Muscle layer of colon (tissue), 2 donors: Measurements from ENCODE around the gene TMEM63B.
"Not testable (repeated sequence)": the region's sequence is repeated elsewhere in the genome, so short reads cannot be mapped to it uniquely, and the experiment has no call there.

Experiments
- H3K27ac ChIP-seq: one replicate; pipeline ENCODE4 v1.7.0; 2013; ENCODE audit warnings: low read depth, mild to moderate bottlenecking, low read length, moderate library complexity
- H3K27me3 ChIP-seq, 2 donors: one replicate each; pipeline ENCODE4 v1.7.0; 2013; ENCODE audit warnings: low read length in 2 of 2, mild to moderate bottlenecking in 2 of 2; ENCODE audit not compliant: insufficient read depth in 2 of 2, control insufficient read depth in 1 of 2
- H3K36me3 ChIP-seq: one replicate; pipeline ENCODE4 v1.7.0; 2013; ENCODE audit warnings: mild to moderate bottlenecking, low read length; ENCODE audit not compliant: insufficient read depth
- H3K4me1 ChIP-seq: one replicate; pipeline ENCODE4 v1.7.0; 2013; ENCODE audit warnings: mild to moderate bottlenecking, low read length; ENCODE audit not compliant: insufficient read depth
- H3K4me3 ChIP-seq, 2 donors: one replicate each; pipeline ENCODE4 v1.7.0; 2013; ENCODE audit warnings: low read length in 2 of 2, low read depth in 1 of 2, mild to moderate bottlenecking in 1 of 2, moderate library complexity in 1 of 2
- H3K9ac ChIP-seq: one replicate; pipeline ENCODE4 v1.7.0; 2013; ENCODE audit warnings: low read length
- H3K9me3 ChIP-seq: one replicate; pipeline ENCODE4 v1.7.0; 2013; ENCODE audit warnings: mild to moderate bottlenecking, low read length
- donor health status: abdominal sarcoma.
- donor health status: Adenocarcinoma of cecum.

TMEM63B gene

GRCh38 chr6:44179072-44179536 is 51.8 kb downstream of the TMEM63B start:
- Histone ChIP-seq H3K9ac (no peak overlapping the region), H3K9me3 (no peaks in the 10 kb centered on the region), H3K4me3 (no peak overlapping the region), H3K4me1 (no peaks in the 10 kb centered on the region), H3K27ac (no peak overlapping the region), H3K27me3 (no peaks in the 10 kb centered on the region), H3K36me3 (no peaks in the 10 kb centered on the region)

- Histone ChIP-seq H3K36me3 (no peaks in the 10 kb centered on the region), H3K4me1 (no peaks in the 10 kb centered on the region), H3K27ac (no peak overlapping the region), H3K27me3 (no peaks in the 10 kb centered on the region), H3K4me3 (no peak overlapping the region), H3K9me3 (no peaks in the 10 kb centered on the region), H3K9ac (no peak overlapping the region)
These were observed 52.3 kb downstream of the TMEM63B start for GRCh38 chr6:44179648-44180047.

- Histone ChIP-seq H3K9me3 (no peaks in the 10 kb centered on the region), H3K27ac (no peak overlapping the region), H3K9ac (no peak overlapping the region), H3K36me3 (no peaks in the 10 kb centered on the region), H3K27me3 (no peaks in the 10 kb centered on the region), H3K4me3 (no peak overlapping the region), H3K4me1 (no peaks in the 10 kb centered on the region)
These were observed 53.1 kb downstream of the TMEM63B start for GRCh38 chr6:44180406-44180805.

- H3K9ac ChIP-seq, result no peak overlapping the region
- no peaks in the 10 kb centered on the region for H3K27me3 ChIP-seq
- H3K27ac ChIP-seq, result no peak overlapping the region
- no peaks in the 10 kb centered on the region for H3K4me1 ChIP-seq
- no peaks in the 10 kb centered on the region for H3K9me3 ChIP-seq
- H3K36me3 ChIP-seq, result no peaks in the 10 kb centered on the region
- H3K4me3 ChIP-seq, result no peak overlapping the region
These were observed 53.5 kb downstream of the TMEM63B start for GRCh38 chr6:44180886-44181285.

GRCh38 chr6:44181784-44182183 is 54.4 kb downstream of the TMEM63B start:
- H3K36me3 ChIP-seq, result not testable (repeated sequence)

GRCh38 chr6:44182911-44183390 is 55.6 kb downstream of the TMEM63B start:
- Histone ChIP-seq H3K4me3 (no peak overlapping the region), H3K4me1 (no peaks in the 10 kb centered on the region), H3K27me3 (no peaks in the 10 kb centered on the region), H3K36me3 (no peaks in the 10 kb centered on the region), H3K9me3 (no peaks in the 10 kb centered on the region), H3K27ac (no peak overlapping the region), H3K9ac (no peak overlapping the region)

More at GRCh38 chr6:44181784-44182183, 54.4 kb downstream of the TMEM63B start:
- not testable (repeated sequence) for H3K27me3 ChIP-seq, H3K27ac ChIP-seq, H3K9ac ChIP-seq, H3K4me1 ChIP-seq, H3K9me3 ChIP-seq, H3K4me3 ChIP-seq

- H3K9me3 ChIP-seq, result no peaks in the 10 kb centered on the region
- H3K27me3 ChIP-seq, result no peaks in the 10 kb centered on the region
- H3K4me3 ChIP-seq, result no peak overlapping the region
- no peaks in the 10 kb centered on the region for H3K36me3 ChIP-seq
- H3K9ac ChIP-seq, result no peak overlapping the region
- H3K4me1 ChIP-seq, result no peaks in the 10 kb centered on the region
- H3K27ac ChIP-seq, result no peak overlapping the region
These were observed 56.4 kb downstream of the TMEM63B start for GRCh38 chr6:44183783-44184182.

- not testable (repeated sequence) for H3K9me3 ChIP-seq, H3K4me1 ChIP-seq, H3K9ac ChIP-seq, H3K27ac ChIP-seq, H3K27me3 ChIP-seq, H3K36me3 ChIP-seq, H3K4me3 ChIP-seq
These were observed 58.0 kb downstream of the TMEM63B start for GRCh38 chr6:44185356-44185755.

GRCh38 chr6:44185953-44186634 is 58.7 kb downstream of the TMEM63B start:
- no peak overlapping the region for H3K27ac ChIP-seq

GRCh38 chr6:44186635-44187025 is 59.3 kb downstream of the TMEM63B start:
- H3K9ac ChIP-seq, result no peak overlapping the region
- H3K27ac ChIP-seq, result no peak overlapping the region

More at GRCh38 chr6:44185953-44186634, 58.7 kb downstream of the TMEM63B start:
- Histone ChIP-seq H3K4me3 (no peak overlapping the region), H3K36me3 (no peaks in the 10 kb centered on the region), H3K4me1 (no peaks in the 10 kb centered on the region), H3K9me3 (no peaks in the 10 kb centered on the region), H3K27me3 (no peaks in the 10 kb centered on the region), H3K9ac (no peak overlapping the region)

GRCh38 chr6:44188819-44189218 is 61.5 kb downstream of the TMEM63B start:
- no peak overlapping the region for H3K4me3 ChIP-seq
- no peak overlapping the region for H3K27ac ChIP-seq
- H3K36me3 ChIP-seq, result no peaks in the 10 kb centered on the region
- H3K9ac ChIP-seq, result no peak overlapping the region
- no peaks in the 10 kb centered on the region for H3K4me1 ChIP-seq
- no peaks in the 10 kb centered on the region for H3K9me3 ChIP-seq
- H3K27me3 ChIP-seq, result no peaks in the 10 kb centered on the region

More at GRCh38 chr6:44186635-44187025, 59.3 kb downstream of the TMEM63B start:
- Histone ChIP-seq H3K9me3 (no peaks in the 10 kb centered on the region), H3K27me3 (no peaks in the 10 kb centered on the region), H3K36me3 (no peaks in the 10 kb centered on the region), H3K4me1 (no peaks in the 10 kb centered on the region), H3K4me3 (no peak overlapping the region)

GRCh38 chr6:44189257-44189656 is 61.9 kb downstream of the TMEM63B start:
- Histone ChIP-seq H3K27ac (no peak overlapping the region), H3K27me3 (no peaks in the 10 kb centered on the region), H3K4me1 (no peaks in the 10 kb centered on the region), H3K4me3 (no peak overlapping the region), H3K9me3 (no peaks in the 10 kb centered on the region), H3K9ac (no peak overlapping the region), H3K36me3 (no peaks in the 10 kb centered on the region)
